NCI-H524 treated with DMSO at 0.1 percent for 48 hours (cell line): Measurements from ENCODE around the gene SYCE3.
"Not testable (repeated sequence)": the region's sequence is repeated elsewhere in the genome, so short reads cannot be mapped to it uniquely, and the experiment has no call there.

Experiments used
- DNase-seq: peaks from one replicate; lab custom pipeline; 2025; lab: John Stamatoyannopoulos, UW

Gene SYCE3

GRCh38 chr22:50548921-50549790 is 13.6 kb downstream of the SYCE3 start:
- DNase-seq: no peak

- no peak for DNase-seq
These were observed 14.4 kb downstream of the SYCE3 start for GRCh38 chr22:50548040-50548920.

GRCh38 chr22:50547263-50547985 is 15.3 kb downstream of the SYCE3 start:
- DNase-seq: no peak

GRCh38 chr22:50546326-50547262 is 16.1 kb downstream of the SYCE3 start:
- DNase-seq: no peak

GRCh38 chr22:50545522-50546325 is 17.0 kb downstream of the SYCE3 start, which contains the start of gene KLHDC7B:
Gene KLHDC7B, plus strand, starts transcription at chr22:50545899. Its CDS starts 345 bp downstream, at chr22:50546244.
- no peak for DNase-seq

GRCh38 chr22:50544746-50545253 is 17.9 kb downstream of the SYCE3 start:
- DNase-seq: no peak

- no peak for DNase-seq
These were observed 18.5 kb downstream of the SYCE3 start for GRCh38 chr22:50544078-50544745.

- DNase-seq: no peak
These were observed 20.2 kb downstream of the SYCE3 start for GRCh38 chr22:50542416-50542927.

- not testable (repeated sequence) for DNase-seq
These were observed 21.1 kb downstream of the SYCE3 start for GRCh38 chr22:50541667-50542026.

GRCh38 chr22:50540381-50540780 is 22.3 kb downstream of the SYCE3 start:
- DNase-seq: no peak

- DNase-seq: no peak
These were observed 25.0 kb downstream of the SYCE3 start for GRCh38 chr22:50537765-50538164.

- DNase-seq: no peak
These were observed 26.5 kb downstream of the SYCE3 start for GRCh38 chr22:50536226-50536625.

GRCh38 chr22:50535113-50535512 is 27.6 kb downstream of the SYCE3 start:
- DNase-seq: no peak

GRCh38 chr22:50533856-50534711 is 28.6 kb downstream of the SYCE3 start:
- DNase-seq: not testable (repeated sequence)

GRCh38 chr22:50532824-50533796 is 29.6 kb downstream of the SYCE3 start:
- DNase-seq: no peak

- DNase-seq: no peak
These were observed 30.6 kb downstream of the SYCE3 start for GRCh38 chr22:50531962-50532674.
